ENCODE results near the gene LYSET. TPM values are rescaled to one million over a fixed set of nuclear protein-coding genes. Genes with fewer than 3 reads are reported as not detected.
"Not testable (repeated sequence)": the region's sequence is repeated elsewhere in the genome, so short reads cannot be mapped to it uniquely, and the experiment has no call there.

The LYSET gene
- total RNA-seq, 1 experiment from 2014 or later: 17.3 TPM

GRCh38 chr14:93156693-93157369 lies 28.3 kb upstream of the LYSET start:
- Mint-ChIP-seq H3K36me3 (ENCODE audit: insufficient read depth, unreplicated experiment) (no peaks in the 10 kb centered on the region), H3K27ac (ENCODE audit: unreplicated experiment) (no peak overlapping the region), H3K4me1 (ENCODE audit: low read depth, unreplicated experiment) (peaks cover 5% of the 10 kb centered on the region), H3K4me3 (ENCODE audit: unreplicated experiment) (no peak overlapping the region), H3K27me3 (ENCODE audit: insufficient read depth, unreplicated experiment) (no peaks in the 10 kb centered on the region), H3K9me3 (ENCODE audit: unreplicated experiment) (no peaks in the 10 kb centered on the region)
- ChIA-PET POLR2A (interaction anchor here (0.7 kb wide), 1 partner anchor 242 kb away, joined by 4 read pairs; no protein-coding TSS in a partner anchor), CTCF (interaction anchor here (0.6 kb wide), 1 partner anchor 42 kb away, joined by 3 read pairs; no protein-coding TSS in a partner anchor)
- Histone ChIP-seq H3K36me3 (ENCODE audit: control insufficient read depth, insufficient read depth, low read length) (no peaks in the 10 kb centered on the region), H3K9me3 (no peaks in the 10 kb centered on the region), H3K27me3 (replicated peaks; ENCODE audit: control insufficient read depth, insufficient read depth, low read length) (no peaks in the 10 kb centered on the region), H3K4me1 (no peaks in the 10 kb centered on the region), H3K4me3 (ENCODE audit: low read depth, low read length) (no peak overlapping the region)
- BruUV-seq (replicated peaks): no TSS peak
- no peak for DNase-seq
- TF ChIP-seq CTCF (IDR thresholded peaks at IDR 0.05; ENCODE audit: insufficient read depth in 1 of 2, low read depth in 1 of 2, low read length in 1 of 2, severe bottlenecking in 1 of 2, unreplicated experiment in 1 of 2): no peak
- intact Hi-C loops (cut with micrococcal nuclease; ENCODE audit: unreplicated experiment): no loop called here

- BruUV-seq (replicated peaks); H3K27me3 ChIP-seq (replicated peaks; ENCODE audit: control insufficient read depth, insufficient read depth, low read length); H3K36me3 ChIP-seq (ENCODE audit: control insufficient read depth, insufficient read depth, low read length); H3K4me1 ChIP-seq; H3K36me3 Mint-ChIP-seq (ENCODE audit: insufficient read depth, unreplicated experiment); H3K27me3 Mint-ChIP-seq (ENCODE audit: insufficient read depth, unreplicated experiment); H3K9me3 Mint-ChIP-seq (ENCODE audit: unreplicated experiment); H3K27ac Mint-ChIP-seq (ENCODE audit: unreplicated experiment); H3K4me3 ChIP-seq (ENCODE audit: low read depth, low read length); H3K4me1 Mint-ChIP-seq (ENCODE audit: low read depth, unreplicated experiment); DNase-seq; H3K9me3 ChIP-seq; POLR2A ChIA-PET; intact Hi-C loops (cut with micrococcal nuclease; ENCODE audit: unreplicated experiment); H3K4me3 Mint-ChIP-seq (ENCODE audit: unreplicated experiment); CTCF ChIA-PET: not testable (repeated sequence)
Observed at GRCh38 chr14:93158349-93158748, 26.8 kb upstream of the LYSET start.

- H3K4me3 ChIP-seq (ENCODE audit: low read depth, low read length); H3K27ac Mint-ChIP-seq (ENCODE audit: unreplicated experiment); H3K4me1 Mint-ChIP-seq (ENCODE audit: low read depth, unreplicated experiment); H3K36me3 ChIP-seq (ENCODE audit: control insufficient read depth, insufficient read depth, low read length); H3K4me1 ChIP-seq; DNase-seq; H3K4me3 Mint-ChIP-seq (ENCODE audit: unreplicated experiment); BruUV-seq (replicated peaks); H3K36me3 Mint-ChIP-seq (ENCODE audit: insufficient read depth, unreplicated experiment); H3K27me3 ChIP-seq (replicated peaks; ENCODE audit: control insufficient read depth, insufficient read depth, low read length); H3K9me3 ChIP-seq; H3K9me3 Mint-ChIP-seq (ENCODE audit: unreplicated experiment); POLR2A ChIA-PET; H3K27me3 Mint-ChIP-seq (ENCODE audit: insufficient read depth, unreplicated experiment): not testable (repeated sequence)
- intact Hi-C loops (cut with micrococcal nuclease; ENCODE audit: unreplicated experiment): loop anchor here (1.0 kb wide), 2 partner anchors 43 to 207 kb away; no protein-coding TSS in a partner anchor
- CTCF ChIA-PET: interaction anchor here (0.6 to 1.2 kb wide), 7 partner anchors 14 to 362 kb away, joined by 3 to 5 read pairs (median 4); partner anchors contain the start of genes LYSET and MOAP1
Observed at GRCh38 chr14:93159625-93160352, 25.3 kb upstream of the LYSET start.

GRCh38 chr14:93160353-93160801 lies 24.7 kb upstream of the LYSET start:
- Mint-ChIP-seq H3K36me3 (ENCODE audit: insufficient read depth, unreplicated experiment) (no peaks in the 10 kb centered on the region), H3K27ac (ENCODE audit: unreplicated experiment) (no peak overlapping the region), H3K4me3 (ENCODE audit: unreplicated experiment) (no peak overlapping the region), H3K9me3 (ENCODE audit: unreplicated experiment) (no peaks in the 10 kb centered on the region), H3K4me1 (ENCODE audit: low read depth, unreplicated experiment) (peaks cover 5% of the 10 kb centered on the region), H3K27me3 (ENCODE audit: insufficient read depth, unreplicated experiment) (no peaks in the 10 kb centered on the region)
- Histone ChIP-seq H3K4me1 (no peaks in the 10 kb centered on the region), H3K4me3 (ENCODE audit: low read depth, low read length) (no peak overlapping the region), H3K27me3 (replicated peaks; ENCODE audit: control insufficient read depth, insufficient read depth, low read length) (no peaks in the 10 kb centered on the region), H3K9me3 (no peaks in the 10 kb centered on the region), H3K36me3 (ENCODE audit: control insufficient read depth, insufficient read depth, low read length) (no peaks in the 10 kb centered on the region)
- DNase-seq: peak in 1 of 2 experiments; percentile 46
- no TSS peak for BruUV-seq (replicated peaks)
- CTCF ChIA-PET: interaction anchor here (0.6 to 1.2 kb wide), 6 partner anchors 14 to 363 kb away, joined by 3 to 5 read pairs (median 4); partner anchors contain the start of genes LYSET and MOAP1
- POLR2A ChIA-PET: no interaction called here
- intact Hi-C loops (cut with micrococcal nuclease; ENCODE audit: unreplicated experiment): loop anchor here (1.0 kb wide), 2 partner anchors 44 to 208 kb away; no protein-coding TSS in a partner anchor
- peak; percentile 50 to 65 for TF ChIP-seq CTCF (IDR thresholded peaks at IDR 0.05; ENCODE audit: insufficient read depth in 1 of 2, low read depth in 1 of 2, low read length in 1 of 2, severe bottlenecking in 1 of 2, unreplicated experiment in 1 of 2)
